Measurements from ENCODE around the gene TMEM190. TPM values are rescaled to one million over a fixed set of nuclear protein-coding genes. Genes with fewer than 3 reads are reported as not detected.
"Not testable (repeated sequence)": the region's sequence is repeated elsewhere in the genome, so short reads cannot be mapped to it uniquely, and the experiment has no call there.

Gene TMEM190
- total RNA-seq, 1 donor from 2014 or later: 2.2 TPM

DNA sequence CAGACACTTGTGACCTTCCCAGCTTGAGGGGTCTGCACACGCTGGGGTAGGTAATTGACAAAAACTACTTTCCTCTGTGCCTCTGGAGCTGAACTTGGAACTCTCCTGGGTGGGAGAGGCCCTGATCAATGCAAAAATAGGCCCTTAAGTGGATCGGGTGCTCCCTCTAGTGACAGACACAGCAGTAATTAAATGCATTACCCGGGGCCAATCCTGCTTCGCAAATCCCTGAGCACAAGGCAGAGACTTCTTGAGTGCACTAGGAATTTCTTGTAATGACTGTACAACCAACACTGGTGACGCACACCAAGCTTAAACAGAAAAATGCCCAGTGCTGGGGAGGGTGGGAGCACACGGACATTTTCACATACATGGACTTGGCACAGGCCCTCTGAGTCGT lies 41.6 kb downstream of the TMEM190 start:
- Mint-ChIP-seq H3K36me3 (no peaks in the 10 kb centered on the region), H3K9me3 (no peaks in the 10 kb centered on the region), H3K4me3 (no peak overlapping the region), H3K4me1 (no peaks in the 10 kb centered on the region), H3K27ac (no peak overlapping the region), H3K27me3 (ENCODE audit: low read depth) (peaks cover 27% of the 10 kb centered on the region)
- TF ChIP-seq, protein P1, sequence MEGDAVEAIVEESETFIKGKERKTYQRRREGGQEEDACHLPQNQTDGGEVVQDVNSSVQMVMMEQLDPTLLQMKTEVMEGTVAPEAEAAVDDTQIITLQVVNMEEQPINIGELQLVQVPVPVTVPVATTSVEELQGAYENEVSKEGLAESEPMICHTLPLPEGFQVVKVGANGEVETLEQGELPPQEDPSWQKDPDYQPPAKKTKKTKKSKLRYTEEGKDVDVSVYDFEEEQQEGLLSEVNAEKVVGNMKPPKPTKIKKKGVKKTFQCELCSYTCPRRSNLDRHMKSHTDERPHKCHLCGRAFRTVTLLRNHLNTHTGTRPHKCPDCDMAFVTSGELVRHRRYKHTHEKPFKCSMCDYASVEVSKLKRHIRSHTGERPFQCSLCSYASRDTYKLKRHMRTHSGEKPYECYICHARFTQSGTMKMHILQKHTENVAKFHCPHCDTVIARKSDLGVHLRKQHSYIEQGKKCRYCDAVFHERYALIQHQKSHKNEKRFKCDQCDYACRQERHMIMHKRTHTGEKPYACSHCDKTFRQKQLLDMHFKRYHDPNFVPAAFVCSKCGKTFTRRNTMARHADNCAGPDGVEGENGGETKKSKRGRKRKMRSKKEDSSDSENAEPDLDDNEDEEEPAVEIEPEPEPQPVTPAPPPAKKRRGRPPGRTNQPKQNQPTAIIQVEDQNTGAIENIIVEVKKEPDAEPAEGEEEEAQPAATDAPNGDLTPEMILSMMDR (IDR thresholded peaks at IDR 0.05; ENCODE audit: unreplicated experiment): peak; percentile 47
- DNase-seq (ENCODE audit: low spot score in 2 of 2, unreplicated experiment in 2 of 2): peak; percentile 38 to 71

DNA sequence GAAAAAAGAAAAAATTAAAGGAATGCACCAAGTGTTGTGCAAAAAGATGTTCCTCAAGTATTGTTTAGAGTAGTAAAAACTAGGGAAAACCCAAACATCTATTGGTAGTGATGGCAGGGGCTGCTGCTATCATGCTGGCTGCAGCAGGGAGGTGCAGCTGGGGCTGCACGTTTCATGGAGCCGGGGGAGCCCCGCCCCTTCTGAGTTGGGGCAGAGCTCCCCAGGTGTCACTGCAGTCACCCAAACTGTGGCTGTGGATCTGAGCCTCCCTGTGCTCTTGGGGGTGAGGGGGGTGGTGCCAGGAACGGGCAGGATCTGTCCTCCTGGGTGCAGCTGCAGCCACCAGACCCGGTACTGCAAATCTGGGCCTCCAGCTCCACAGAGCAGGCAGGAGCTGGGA lies 42.5 kb downstream of the TMEM190 start:
- Mint-ChIP-seq H3K27me3 (ENCODE audit: low read depth) (peaks cover 32% of the 10 kb centered on the region), H3K36me3 (no peaks in the 10 kb centered on the region)
- TF ChIP-seq, protein P1 (IDR thresholded peaks at IDR 0.05; ENCODE audit: unreplicated experiment): no peak

DNA sequence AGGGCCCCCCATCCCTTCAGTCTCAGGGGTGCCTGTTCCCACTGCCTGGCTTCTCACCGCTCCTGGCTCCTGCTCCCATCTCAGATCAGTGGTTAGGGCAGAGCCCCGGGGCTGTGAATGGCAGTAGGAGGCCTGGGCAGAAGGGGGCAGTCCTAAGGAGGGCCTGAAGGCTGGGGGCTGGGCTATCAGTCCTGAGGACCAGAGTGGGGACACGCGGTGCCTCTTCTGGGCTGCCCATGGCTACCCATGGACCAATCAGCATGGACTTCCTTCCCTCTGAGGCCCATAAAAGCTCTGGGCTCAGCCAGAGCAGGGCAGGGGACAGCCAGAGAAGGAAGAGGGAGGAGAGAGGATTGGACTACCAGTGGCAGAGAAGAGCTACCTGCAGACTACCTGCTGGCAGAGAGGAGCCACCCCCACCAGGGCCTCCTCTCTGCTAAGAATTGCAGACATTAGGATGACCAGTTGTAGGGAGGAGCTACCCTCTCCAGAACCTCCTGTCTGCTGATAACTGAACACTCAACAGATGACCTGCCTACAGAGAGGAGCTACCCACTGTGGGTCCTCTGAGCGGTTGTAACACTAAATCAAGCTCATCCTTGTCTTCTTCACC lies 43.1 kb downstream of the TMEM190 start:
- no peak overlapping the region for H3K4me3 Mint-ChIP-seq
- H3K27ac Mint-ChIP-seq: no peak overlapping the region
- TF ChIP-seq, protein P1 (IDR thresholded peaks at IDR 0.05; ENCODE audit: unreplicated experiment): no peak
- peaks cover 38% of the 10 kb centered on the region for H3K27me3 Mint-ChIP-seq (ENCODE audit: low read depth)
- no peaks in the 10 kb centered on the region for H3K4me1 Mint-ChIP-seq
- no peaks in the 10 kb centered on the region for H3K9me3 Mint-ChIP-seq
- H3K36me3 Mint-ChIP-seq: no peaks in the 10 kb centered on the region
- no peak for DNase-seq (ENCODE audit: low spot score in 2 of 2, unreplicated experiment in 2 of 2)

More for the DNA sequence above, 42.5 kb downstream of the TMEM190 start:
- H3K4me1 Mint-ChIP-seq: no peaks in the 10 kb centered on the region
- H3K4me3 Mint-ChIP-seq: no peak overlapping the region
- DNase-seq (ENCODE audit: low spot score in 2 of 2, unreplicated experiment in 2 of 2): no peak
- H3K9me3 Mint-ChIP-seq: no peaks in the 10 kb centered on the region
- H3K27ac Mint-ChIP-seq: no peak overlapping the region

DNA sequence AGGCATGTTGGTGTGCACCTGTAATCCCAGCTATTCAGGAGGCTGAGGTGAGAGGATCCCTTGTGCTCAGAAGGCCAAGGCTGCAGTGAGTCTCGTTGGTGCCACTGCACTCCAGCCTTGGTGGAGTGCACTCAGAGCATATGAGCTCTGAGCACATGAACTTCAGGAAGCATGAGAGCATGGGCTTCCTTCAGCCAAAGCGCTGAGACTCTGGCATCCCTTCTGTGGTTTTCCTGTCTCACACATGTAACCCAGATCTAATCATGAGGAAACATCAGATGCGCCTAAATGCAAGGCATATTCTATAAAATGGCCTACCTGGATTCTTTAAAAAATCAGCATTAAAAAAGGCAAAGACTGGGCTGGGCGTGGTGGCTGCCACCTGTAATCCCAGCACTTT lies 44.7 kb downstream of the TMEM190 start:
- H3K9me3 Mint-ChIP-seq; H3K4me3 Mint-ChIP-seq; H3K4me1 Mint-ChIP-seq; H3K36me3 Mint-ChIP-seq; H3K27ac Mint-ChIP-seq; DNase-seq (ENCODE audit: low spot score in 2 of 2, unreplicated experiment in 2 of 2): not testable (repeated sequence)
- peaks cover 45% of the 10 kb centered on the region for H3K27me3 Mint-ChIP-seq (ENCODE audit: low read depth)

DNA sequence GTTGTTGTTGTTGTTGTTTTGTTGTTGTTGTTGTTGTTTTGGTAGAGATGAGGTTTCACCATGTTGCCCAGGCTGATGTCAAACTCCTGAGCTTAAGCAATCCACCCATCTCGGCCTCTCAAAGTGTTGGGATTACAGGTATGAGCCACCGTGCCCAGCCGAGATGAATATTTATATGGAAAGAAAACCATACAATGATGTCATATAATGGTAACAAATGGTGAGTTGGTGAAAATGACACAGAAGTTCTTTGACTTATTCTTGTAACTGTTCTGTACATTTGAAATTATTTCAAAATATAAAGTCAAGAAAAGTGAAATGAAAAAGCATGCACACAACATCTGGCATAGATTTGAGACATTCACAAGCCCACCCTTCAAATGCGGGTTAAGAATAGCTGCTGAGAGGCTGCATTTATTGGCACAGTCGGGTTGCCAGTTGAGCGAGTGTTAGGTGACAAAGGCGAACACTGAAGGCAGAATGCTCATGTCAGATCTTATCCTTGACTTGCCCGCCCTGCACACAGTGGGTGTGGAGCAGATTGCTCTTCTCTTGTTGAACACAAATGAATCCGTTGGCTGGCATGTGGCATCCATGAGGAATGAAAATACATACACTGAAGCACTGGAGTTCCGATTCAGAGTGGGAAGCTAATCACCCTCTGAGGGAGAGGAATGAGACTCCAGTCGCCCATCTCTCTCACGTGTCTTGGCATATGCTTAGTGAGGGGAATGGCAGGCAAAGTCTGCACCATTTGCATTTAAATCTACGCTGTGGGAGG lies 46.8 kb downstream of the TMEM190 start:
- TF ChIP-seq, protein P1 (IDR thresholded peaks at IDR 0.05; ENCODE audit: unreplicated experiment): no peak
- Mint-ChIP-seq H3K36me3 (no peaks in the 10 kb centered on the region), H3K27me3 (ENCODE audit: low read depth) (peaks cover 43% of the 10 kb centered on the region), H3K4me3 (no peak overlapping the region), H3K9me3 (no peaks in the 10 kb centered on the region), H3K4me1 (no peaks in the 10 kb centered on the region), H3K27ac (no peak overlapping the region)
- no peak for DNase-seq (ENCODE audit: low spot score in 2 of 2, unreplicated experiment in 2 of 2)

DNA sequence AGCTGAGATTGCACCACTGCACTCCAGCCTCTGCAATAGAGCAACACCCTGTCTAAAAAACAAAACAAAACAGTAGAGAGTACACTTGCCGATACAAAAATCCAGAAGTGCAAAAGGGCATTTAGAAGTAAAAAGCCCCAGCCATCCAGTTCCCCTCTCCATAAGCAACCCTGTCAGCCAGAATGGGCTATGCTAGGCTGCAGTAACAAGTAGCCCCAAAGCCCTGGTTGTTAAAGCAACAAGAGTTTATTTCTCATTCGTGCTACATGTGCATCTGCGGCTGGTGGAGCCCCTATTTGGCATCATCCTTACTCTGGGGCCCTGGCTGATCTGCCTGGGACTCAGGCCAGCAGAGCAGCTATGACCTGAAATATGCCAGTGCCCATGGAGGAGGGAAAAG lies 47.9 kb downstream of the TMEM190 start:
- peaks cover 45% of the 10 kb centered on the region for H3K27me3 Mint-ChIP-seq (ENCODE audit: low read depth)
- no peak overlapping the region for H3K27ac Mint-ChIP-seq
- TF ChIP-seq, protein P1 (IDR thresholded peaks at IDR 0.05; ENCODE audit: unreplicated experiment): no peak
- no peak for DNase-seq (ENCODE audit: low spot score in 2 of 2, unreplicated experiment in 2 of 2)
- H3K4me3 Mint-ChIP-seq: no peak overlapping the region
- no peaks in the 10 kb centered on the region for H3K36me3 Mint-ChIP-seq
- H3K4me1 Mint-ChIP-seq: no peaks in the 10 kb centered on the region
- H3K9me3 Mint-ChIP-seq: no peaks in the 10 kb centered on the region
